GM12878 (cell line): Measurements from ENCODE around the gene EHD1.

Source experiments
- POLR2A ChIP-seq: IDR thresholded peaks from 2 replicates; pipeline ENCODE4 v1.6.1; 2011; ENCODE audit warnings: low read depth, mild to moderate bottlenecking, low read length
- RBBP5 ChIP-seq: fragments of 200-600 bp; sonication (generic); conservative IDR thresholded peaks from 2 replicates; pipeline ENCODE4 v1.6.1; 2016
- STAT3 ChIP-seq: IDR thresholded peaks from 2 replicates; pipeline ENCODE4 v1.6.1; 2011; ENCODE audit warnings: low read depth, low read length, improper control_type of control experiment
- TF ChIP-seq, protein P1 (sequence below), 3 experiments: IDR thresholded peaks in 2 of 3; conservative IDR thresholded peaks in 1 of 3; 2 replicates each; pipeline ENCODE4 v1.5.1; 2011; ENCODE audit warnings: low read depth in 3 of 3, low read length in 3 of 3, mild to moderate bottlenecking in 3 of 3, control low read depth in 2 of 3, moderate library complexity in 2 of 3, inconsistent platforms in 1 of 3, mixed read lengths in 1 of 3; ENCODE audit not compliant: control insufficient read depth in 2 of 3, insufficient read depth in 1 of 3; ENCODE audit errors: extremely low read depth in 1 of 3

DNA sequence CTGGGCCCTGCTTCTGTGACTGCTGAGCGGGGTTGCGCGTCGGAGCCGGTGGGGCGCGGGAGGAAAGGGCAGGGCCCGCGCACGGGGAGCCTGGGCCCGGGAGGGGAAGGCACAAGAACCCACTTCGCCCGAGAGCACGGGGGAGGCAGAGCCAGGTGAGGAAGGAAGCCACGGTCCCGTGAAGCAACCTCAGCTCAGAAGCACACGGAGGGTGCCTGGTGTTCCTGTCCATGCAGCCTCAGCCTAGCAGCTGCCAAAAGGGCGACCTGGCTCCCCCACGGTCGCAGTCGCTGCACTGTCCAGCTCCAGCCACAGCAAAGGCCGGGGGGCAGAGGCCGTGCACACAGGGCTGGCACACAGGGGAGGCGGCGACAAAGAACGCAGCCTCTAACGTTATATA, 24.7 kb downstream of the EHD1 start:
- TF ChIP-seq RBBP5: no peak
- no peak; the same call in 1 of the 2 replicates for TF ChIP-seq POLR2A
- TF ChIP-seq, protein P1, sequence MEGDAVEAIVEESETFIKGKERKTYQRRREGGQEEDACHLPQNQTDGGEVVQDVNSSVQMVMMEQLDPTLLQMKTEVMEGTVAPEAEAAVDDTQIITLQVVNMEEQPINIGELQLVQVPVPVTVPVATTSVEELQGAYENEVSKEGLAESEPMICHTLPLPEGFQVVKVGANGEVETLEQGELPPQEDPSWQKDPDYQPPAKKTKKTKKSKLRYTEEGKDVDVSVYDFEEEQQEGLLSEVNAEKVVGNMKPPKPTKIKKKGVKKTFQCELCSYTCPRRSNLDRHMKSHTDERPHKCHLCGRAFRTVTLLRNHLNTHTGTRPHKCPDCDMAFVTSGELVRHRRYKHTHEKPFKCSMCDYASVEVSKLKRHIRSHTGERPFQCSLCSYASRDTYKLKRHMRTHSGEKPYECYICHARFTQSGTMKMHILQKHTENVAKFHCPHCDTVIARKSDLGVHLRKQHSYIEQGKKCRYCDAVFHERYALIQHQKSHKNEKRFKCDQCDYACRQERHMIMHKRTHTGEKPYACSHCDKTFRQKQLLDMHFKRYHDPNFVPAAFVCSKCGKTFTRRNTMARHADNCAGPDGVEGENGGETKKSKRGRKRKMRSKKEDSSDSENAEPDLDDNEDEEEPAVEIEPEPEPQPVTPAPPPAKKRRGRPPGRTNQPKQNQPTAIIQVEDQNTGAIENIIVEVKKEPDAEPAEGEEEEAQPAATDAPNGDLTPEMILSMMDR (IDR thresholded peaks at IDR 0.05 in 2 of 3, conservative IDR thresholded peaks at IDR 0.05 in 1 of 3; ENCODE audit: control insufficient read depth in 2 of 3, extremely low read depth in 1 of 3, insufficient read depth in 1 of 3, low read depth in 3 of 3, low read length in 3 of 3): no peak
- TF ChIP-seq STAT3: no peak
